ENCODE data around the gene NDUFA3. TPM values are rescaled to one million over a fixed set of nuclear protein-coding genes. Genes with fewer than 3 reads are reported as not detected.

NDUFA3 gene
- total RNA-seq, 1 experiment from 2014 or later = 38.6 TPM

Other genes with a start within 250 kb of the NDUFA3 start
- gene MYADM, start 235.0 kb upstream of the NDUFA3 start, total RNA-seq (2014; rRNA removed; shearing (Covaris generic)) = 38.6 and 49.5 TPM in 2 replicates
- 0.20 TPM in 1 of 2 replicates, not detected in the other for gene PRKCG, start 220.7 kb upstream of the NDUFA3 start, total RNA-seq (2014; rRNA removed; shearing (Covaris generic))
- not detected in 2 replicates for gene CACNG7, start 193.6 kb upstream of the NDUFA3 start, total RNA-seq (2014; rRNA removed; shearing (Covaris generic))
- 0.58 and 0.84 TPM in 2 replicates for gene CACNG8, start 139.9 kb upstream of the NDUFA3 start, total RNA-seq (2014; rRNA removed; shearing (Covaris generic))
- gene CACNG6, start 111.2 kb upstream of the NDUFA3 start, total RNA-seq (2014; rRNA removed; shearing (Covaris generic)) = 4.6 and 4.9 TPM in 2 replicates
- gene VSTM1, start 39.0 kb upstream of the NDUFA3 start, total RNA-seq (2014; rRNA removed; shearing (Covaris generic)) = not detected in 2 replicates
- gene TARM1, start 21.5 kb upstream of the NDUFA3 start, total RNA-seq (2014; rRNA removed; shearing (Covaris generic)) = not detected in 2 replicates
- 0.22 and 0.32 TPM in 2 replicates for gene OSCAR, start 2.1 kb upstream of the NDUFA3 start, total RNA-seq (2014; rRNA removed; shearing (Covaris generic))
- gene TFPT, start 12.8 kb downstream of the NDUFA3 start, total RNA-seq (2014; rRNA removed; shearing (Covaris generic)) = 8.3 and 10.2 TPM in 2 replicates
- gene PRPF31, start 12.9 kb downstream of the NDUFA3 start, total RNA-seq (2014; rRNA removed; shearing (Covaris generic)) = 28.5 and 34.1 TPM in 2 replicates
- 12.3 and 19.2 TPM in 2 replicates for gene CNOT3, start 34.9 kb downstream of the NDUFA3 start, total RNA-seq (2014; rRNA removed; shearing (Covaris generic))
- gene LENG1, start 56.9 kb downstream of the NDUFA3 start, total RNA-seq (2014; rRNA removed; shearing (Covaris generic)) = 7.7 and 8.2 TPM in 2 replicates
- 0.30 and 0.63 TPM in 2 replicates for gene TMC4, start 70.3 kb downstream of the NDUFA3 start, total RNA-seq (2014; rRNA removed; shearing (Covaris generic))
- 27.5 and 28.9 TPM in 2 replicates for gene MBOAT7, start 86.7 kb downstream of the NDUFA3 start, total RNA-seq (2014; rRNA removed; shearing (Covaris generic))
- 27.3 and 38.4 TPM in 2 replicates for gene TSEN34, start 88.5 kb downstream of the NDUFA3 start, total RNA-seq (2014; rRNA removed; shearing (Covaris generic))
- gene RPS9, start 98.0 kb downstream of the NDUFA3 start, total RNA-seq (2014; rRNA removed; shearing (Covaris generic)) = 2,109 and 2,437 TPM in 2 replicates
- gene LILRB3, start 120.2 kb downstream of the NDUFA3 start, total RNA-seq (2014; rRNA removed; shearing (Covaris generic)) = not detected in 2 replicates
- not detected in 2 replicates for gene LILRA6, start 139.9 kb downstream of the NDUFA3 start, total RNA-seq (2014; rRNA removed; shearing (Covaris generic))
- gene LILRB5, start 154.4 kb downstream of the NDUFA3 start, total RNA-seq (2014; rRNA removed; shearing (Covaris generic)) = not detected in 2 replicates
- not detected in 2 replicates for gene LILRB2, start 178.3 kb downstream of the NDUFA3 start, total RNA-seq (2014; rRNA removed; shearing (Covaris generic))
- gene LILRA5, start 210.3 kb downstream of the NDUFA3 start, total RNA-seq (2014; rRNA removed; shearing (Covaris generic)) = not detected in 2 replicates
- not detected in 2 replicates for gene LILRA4, start 236.3 kb downstream of the NDUFA3 start, total RNA-seq (2014; rRNA removed; shearing (Covaris generic))